ENCODE measurements around the gene ZNRD2.
"Not testable (repeated sequence)": the region's sequence is repeated elsewhere in the genome, so short reads cannot be mapped to it uniquely, and the experiment has no call there.

ZNRD2 gene

GRCh38 chr11:65554057-65554818 is 16.0 kb upstream of the ZNRD2 start:
- DNase-seq, result no peak

DNA sequence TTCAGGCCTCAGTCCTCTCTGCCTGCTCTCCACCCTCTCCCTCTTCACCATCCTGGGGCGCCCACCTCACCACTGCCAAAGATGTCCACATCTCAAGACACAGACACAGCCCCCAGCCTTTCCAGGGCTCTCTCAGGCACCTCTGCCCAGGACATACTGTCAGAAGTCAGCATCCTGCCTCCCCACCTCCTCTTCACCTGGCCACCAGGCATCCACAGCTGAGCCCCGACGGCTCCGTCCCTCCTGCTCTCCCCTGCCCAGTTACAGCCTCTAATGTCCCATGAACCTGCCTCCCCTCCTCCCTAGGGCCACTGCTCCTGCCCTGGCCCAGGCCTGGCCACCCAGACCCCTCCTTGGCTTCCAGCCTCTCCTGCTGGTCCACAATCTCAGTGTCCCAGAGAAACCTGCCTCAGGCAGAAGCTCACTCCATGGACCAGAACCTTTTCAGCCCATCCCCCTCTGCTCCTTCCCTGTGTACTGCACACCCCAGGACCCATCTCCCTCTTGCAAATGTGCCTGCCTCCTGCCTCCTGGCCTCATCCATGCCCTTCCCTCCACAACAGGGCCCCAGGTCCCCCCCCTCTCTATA is 15.3 kb upstream of the ZNRD2 start:
- DNase-seq, result no peak

DNA sequence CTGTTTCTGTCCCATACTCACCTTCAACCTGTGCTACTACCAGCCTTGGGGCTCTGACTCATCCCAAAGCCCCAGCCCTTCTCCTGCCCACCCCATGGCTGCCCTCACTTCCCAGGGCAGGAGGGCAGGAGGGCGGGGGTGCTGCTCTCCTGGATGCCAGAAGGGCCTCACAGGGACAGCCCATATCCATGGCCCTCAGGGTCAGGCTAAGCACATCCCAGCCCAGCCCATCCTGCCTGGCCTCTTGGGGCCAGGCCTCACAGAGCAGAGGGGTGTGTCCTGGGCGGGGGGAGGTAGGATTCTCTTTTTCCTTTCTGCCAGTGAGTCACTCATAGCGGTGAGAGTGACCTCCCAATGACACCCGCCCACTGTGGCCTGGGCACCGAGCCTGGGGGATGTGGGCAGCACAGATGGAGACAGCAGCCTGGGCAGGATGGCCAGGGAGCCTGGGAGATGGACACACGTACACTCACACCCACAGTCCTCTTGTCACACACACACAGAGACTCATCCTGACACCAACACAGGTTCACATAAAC is 14.5 kb upstream of the ZNRD2 start:
- no peak for DNase-seq

GRCh38 chr11:65556470-65557279 is 13.6 kb upstream of the ZNRD2 start:
- DNase-seq, result no peak

DNA sequence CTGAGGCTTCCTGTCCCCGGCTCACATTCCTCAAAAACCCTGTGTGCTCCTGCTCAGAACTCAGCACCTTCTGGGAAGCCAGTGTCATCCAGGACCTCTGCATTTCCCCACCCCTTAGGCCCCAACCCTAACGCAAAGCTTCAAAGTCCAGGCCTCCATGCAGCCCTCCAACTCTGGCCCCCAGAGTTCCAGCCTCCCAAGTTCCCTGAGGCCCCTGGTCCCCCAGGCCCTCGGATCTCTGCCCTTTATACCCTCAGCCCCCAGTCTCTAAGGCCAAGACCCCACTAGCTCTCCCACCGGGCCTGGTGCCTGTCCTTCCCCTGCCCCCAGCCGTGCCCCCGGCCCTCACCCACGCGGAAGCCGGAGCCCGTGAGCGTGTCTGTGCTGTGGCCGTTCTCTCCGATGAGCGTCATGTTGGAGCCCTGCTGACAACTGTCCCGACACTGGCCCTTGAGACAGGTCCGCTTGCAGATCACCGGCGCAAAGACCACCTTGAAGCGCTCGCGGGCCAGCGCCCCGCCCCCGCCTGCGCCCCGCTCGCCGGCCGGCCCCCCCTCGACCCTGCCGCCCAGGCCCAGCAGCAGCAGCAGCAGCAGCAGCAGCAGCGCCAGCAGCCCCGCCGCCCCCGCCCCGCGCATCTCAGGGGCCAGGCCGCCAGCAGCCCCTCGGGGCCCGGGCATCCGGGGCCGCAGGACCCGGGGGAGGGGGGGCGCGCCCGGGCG is 12.8 kb upstream of the ZNRD2 start:
- peak; percentile 40 for DNase-seq

- DNase-seq, result peak; percentile 84
Observed at GRCh38 chr11:65558002-65558929, 12.0 kb upstream of the ZNRD2 start, which contains the start of gene LTBP3. Gene LTBP3 (minus strand): TSS chr11:65558359. CDS start chr11:65557959, 400 bp downstream.

- DNase-seq, result no peak
Observed at GRCh38 chr11:65558930-65559509, 11.3 kb upstream of the ZNRD2 start.

DNA sequence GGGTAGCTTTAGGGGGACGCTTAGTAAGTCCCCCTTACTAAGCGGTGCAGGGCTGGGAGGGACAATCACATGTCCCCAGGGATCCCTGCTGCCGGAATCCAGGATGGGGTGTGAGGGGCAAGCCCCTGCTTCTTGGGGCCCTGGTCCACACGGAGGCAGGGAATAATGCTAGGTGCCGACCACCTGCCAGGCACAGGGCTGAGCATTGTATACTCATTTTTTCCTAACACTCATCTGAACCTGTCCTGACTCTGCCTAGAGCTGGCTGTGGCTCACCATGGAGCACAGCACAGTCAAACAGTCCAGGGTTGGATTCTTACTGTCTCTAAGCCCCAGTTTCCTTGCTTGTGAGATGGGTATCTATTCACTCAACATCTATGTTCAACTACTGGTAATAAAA is 10.7 kb upstream of the ZNRD2 start:
- DNase-seq, result no peak

DNA sequence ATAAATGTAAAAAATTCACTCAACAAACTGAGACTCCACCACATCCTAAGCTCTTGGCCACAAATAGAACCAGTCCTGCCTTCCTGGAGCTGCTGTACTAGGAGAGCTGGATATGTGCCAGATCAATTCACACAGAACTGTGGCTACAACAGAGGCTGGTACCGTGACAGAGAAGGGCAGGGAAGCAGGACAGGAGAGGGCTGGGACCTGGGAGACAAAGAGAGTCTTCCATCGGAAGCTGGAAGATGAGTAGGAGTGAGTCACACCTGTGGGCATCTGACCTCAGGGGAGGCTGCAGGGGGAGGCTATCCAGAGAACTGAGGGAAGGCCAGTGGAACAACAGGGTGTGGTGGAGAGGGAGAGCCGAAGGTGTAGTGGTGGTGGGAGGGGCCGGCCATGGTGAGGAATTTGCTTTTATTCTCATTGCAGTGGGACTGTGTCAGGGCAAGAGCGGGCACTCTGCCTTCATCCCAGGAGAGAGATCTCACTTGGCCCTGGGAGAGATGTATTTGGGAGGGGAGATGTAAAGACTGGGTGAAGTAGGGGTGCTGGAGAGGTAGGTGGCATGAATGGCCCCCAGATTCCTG is 10.2 kb upstream of the ZNRD2 start:
- DNase-seq, result no peak

DNA sequence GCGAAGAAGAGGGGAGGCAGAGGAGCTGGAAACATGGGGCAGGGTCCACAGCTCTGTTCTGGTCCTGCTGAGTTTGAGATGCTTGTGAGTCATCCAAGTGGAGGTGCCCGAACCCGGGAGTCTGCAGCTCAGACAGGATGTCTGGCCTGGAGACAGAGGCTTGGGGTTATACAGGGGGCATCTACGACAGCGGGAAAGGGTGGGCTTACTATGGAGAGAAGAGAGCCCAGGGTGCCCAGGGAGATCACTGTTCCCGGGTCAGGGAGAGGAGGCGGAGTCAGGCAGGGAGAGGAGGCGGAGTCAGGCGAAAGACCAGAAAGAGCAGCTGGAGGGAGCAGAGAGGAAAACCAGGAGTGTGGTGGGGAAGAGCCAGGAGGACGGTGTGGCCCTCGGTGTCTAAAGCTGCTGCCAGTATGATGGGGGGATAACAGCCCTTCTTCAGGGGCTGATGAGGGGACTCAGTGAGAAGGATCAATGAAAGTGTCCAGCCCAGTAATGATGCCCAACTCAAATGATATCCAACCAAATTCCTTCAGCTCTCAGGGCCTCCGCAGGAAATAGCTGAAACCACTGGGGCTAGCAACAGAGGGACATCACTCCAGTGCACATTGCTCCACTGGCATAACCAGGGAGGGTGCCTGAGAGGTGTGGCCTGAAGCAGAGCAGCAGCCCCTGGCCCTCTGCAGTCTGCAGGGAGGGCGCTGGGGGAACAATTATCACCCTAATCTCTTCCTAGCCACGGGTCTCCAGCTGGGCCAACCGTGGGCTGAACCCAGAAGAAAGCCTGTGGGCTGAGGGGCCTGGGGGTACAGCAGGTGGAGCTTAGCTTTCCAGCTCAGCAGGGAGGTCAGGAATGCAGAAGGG is 9.5 kb upstream of the ZNRD2 start:
- DNase-seq, result peak; percentile 60

DNA sequence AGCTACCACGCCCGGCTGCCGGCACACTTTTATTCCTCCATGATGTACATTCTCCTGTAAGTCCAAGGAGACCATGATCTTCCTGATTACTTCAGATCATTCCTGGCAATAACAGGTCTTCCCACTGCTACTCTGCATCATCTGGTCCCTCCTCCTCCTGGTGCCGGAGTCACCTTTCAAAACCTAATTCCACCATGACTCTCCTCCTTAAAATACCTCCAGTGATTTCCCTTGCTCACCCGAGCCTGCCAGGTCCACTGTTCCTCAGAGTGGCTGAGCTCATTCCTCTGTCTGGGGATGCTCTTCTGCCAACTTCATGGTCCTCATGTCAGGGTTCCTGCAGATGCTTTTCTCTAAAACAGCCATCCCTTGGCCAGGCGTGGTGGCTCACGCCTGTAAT is 8.3 kb upstream of the ZNRD2 start:
- DNase-seq, result no peak

DNA sequence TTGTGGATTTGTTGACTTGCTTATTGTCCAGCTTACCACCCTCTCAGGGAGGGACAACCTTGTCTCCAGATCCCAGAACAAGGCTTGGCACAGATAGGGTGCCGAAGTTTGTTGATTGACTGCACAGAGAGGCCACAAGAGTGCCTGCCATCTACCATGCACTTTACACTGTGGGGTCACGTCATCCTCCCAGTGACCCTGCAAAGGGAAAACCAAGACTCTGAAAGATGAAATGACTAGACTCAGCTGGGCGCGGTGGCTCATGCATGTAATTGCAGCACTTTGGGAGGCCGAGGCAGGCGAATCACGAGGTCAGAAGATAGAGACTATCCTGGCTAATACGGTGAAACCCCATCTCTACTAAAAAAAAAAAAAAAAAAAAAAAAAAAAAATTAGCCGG is 7.5 kb upstream of the ZNRD2 start:
- DNase-seq, result no peak

DNA sequence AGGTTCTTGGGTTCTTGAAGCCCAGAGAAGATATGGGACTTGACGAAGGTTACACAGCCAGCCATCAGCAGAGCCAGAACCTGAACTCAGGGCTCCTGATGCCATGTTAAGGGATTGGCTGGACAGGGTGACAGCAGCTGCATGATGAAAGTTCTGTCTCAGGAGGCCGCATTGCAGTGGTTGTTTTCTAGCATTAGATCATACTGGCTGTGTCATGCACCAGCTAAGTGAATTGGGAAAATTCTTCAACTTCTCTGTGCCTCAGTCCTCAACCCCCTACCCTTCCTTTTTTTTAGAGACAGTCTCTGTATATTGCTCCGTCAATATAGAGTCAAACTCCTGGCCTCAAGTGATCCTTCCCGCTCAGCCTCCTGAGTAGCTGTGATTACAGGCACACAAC is 6.7 kb upstream of the ZNRD2 start:
- DNase-seq, result no peak

DNA sequence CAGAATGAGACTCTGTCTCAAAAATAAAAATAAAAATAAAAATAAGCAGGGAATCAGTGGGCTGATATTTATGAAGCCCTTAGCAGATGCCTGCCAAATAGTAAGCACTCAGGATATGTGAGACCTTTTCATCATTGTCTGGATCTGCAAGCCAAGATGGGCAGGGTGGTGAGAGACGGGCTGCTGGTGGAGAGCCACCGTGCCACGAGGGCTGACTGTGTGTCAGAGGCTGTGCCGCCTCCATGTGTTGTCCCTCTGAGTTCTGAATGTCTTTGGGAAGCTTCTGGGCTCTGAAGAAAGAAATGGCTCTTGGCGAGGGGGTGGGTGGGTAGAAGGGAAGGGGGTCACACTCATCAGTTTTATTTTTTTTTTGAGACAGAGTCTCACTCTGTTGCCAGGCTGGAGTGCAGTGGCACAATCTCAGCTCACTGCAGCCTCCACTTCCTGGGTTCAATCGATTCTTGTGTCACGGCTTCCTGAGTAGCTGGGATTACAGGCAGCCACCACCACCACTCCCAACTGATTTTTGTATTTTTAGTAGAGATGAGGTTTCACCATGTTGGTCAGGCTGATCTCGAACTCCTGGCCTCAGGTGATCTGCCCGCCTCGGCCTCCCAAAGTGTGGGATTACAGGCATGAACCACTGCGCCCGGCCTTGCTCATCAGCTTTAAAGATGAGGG is 5.3 kb upstream of the ZNRD2 start:
- not testable (repeated sequence) for DNase-seq

GRCh38 chr11:65565624-65566453 is 4.4 kb upstream of the ZNRD2 start:
- DNase-seq, result no peak

DNA sequence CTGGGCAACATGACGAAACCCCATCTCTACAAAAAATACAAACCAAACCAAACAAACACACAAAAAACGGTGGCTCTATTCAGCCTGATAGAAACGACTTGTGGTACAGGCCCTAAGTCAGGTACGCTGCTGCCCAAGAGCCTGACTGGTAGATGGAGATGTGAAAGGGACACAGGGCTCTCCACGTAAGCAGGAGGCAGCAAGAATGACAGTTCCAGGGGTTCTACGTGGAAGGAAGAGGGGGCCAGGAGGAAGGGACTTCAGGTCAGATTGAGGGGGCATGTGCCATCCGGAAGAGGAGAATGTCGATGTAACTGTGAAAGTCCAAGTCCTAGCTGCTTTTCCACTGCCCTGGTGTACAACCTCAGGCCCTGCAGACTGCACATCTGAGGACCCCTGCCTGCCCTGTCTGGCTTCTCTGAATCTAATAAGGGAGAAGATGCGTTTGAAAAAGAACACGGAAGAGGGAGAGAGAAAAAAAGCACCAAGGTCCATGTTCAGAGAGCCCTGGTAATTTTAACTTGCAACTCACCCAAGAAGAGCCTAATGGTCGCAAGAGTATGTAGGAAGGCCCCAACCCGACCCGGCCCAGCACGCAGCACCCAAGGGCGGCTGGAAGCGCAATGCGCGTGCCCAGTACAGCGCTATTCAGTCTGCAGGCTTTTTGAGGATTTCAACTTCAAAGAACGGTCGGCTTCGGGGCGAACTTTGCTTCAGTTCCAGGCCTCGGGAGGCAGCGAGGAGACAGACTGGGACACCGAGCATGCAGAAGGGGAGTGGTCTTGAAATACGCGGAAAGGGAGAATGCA is 909 bp upstream of the ZNRD2 start:
- DNase-seq, result no peak

DNA sequence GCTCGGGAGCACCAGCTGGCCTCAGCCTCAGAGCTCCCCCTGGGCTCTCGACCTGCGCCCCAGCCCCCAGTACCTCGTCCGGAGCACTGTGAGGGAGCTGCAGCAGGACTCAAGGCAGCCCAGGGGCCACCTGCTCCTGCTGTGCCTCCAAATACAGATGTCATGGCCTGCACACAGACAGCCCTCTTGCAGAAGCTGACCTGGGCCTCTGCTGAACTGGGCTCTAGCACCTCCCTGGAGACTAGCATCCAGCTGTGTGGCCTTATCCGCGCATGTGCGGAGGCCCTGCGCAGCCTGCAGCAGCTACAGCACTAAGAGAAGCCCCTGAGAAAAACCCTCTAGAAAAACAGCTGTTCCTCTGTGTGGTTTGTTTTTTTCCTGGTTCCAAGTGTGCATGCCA is 1.1 kb downstream of the ZNRD2 start:
- DNase-seq, result no peak
